ENCODE data around the gene ZC3H8. TPM values are rescaled to one million over a fixed set of nuclear protein-coding genes. Genes with fewer than 3 reads are reported as not detected.

The ZC3H8 gene
- total RNA-seq, 2 donors from 2014 or later: 14.3 to 45.8 TPM

GRCh38 chr2:112256654-112257053 is 1.8 kb upstream of the ZC3H8 start:
- Histone ChIP-seq H3K27ac (no peak overlapping the region), H3K27me3 (no peaks in the 10 kb centered on the region), H3K4me3 (no peak overlapping the region), H3K9me3 (no peaks in the 10 kb centered on the region), H3K4me1 (peaks cover 27% of the 10 kb centered on the region), H3K36me3 (replicated peaks in 1 of 2; ENCODE audit: insufficient read depth in 1 of 2, low read depth in 2 of 2) (no peaks in the 10 kb centered on the region)
- ATAC-seq (no peak), DNase-seq (no peak)
- 80 to 81% methylated on average over 2 of the region's 2 CpGs for WGBS, 2 donors
- intact Hi-C loops (cut with DNase I): no loop called here
- TF ChIP-seq POLR2A (IDR thresholded peaks at IDR 0.05) (no peak), CTCF (IDR thresholded peaks at IDR 0.05) (no peak)

GRCh38 chr2:112255875-112256274 is 1.0 kb upstream of the ZC3H8 start:
- no peak for TF ChIP-seq CTCF (IDR thresholded peaks at IDR 0.05)
- no peak for TF ChIP-seq POLR2A (IDR thresholded peaks at IDR 0.05)
- WGBS, 2 donors: 71 to 82% methylated on average over 2 of the region's 2 CpGs
- H3K9me3 ChIP-seq: no peaks in the 10 kb centered on the region
- ATAC-seq (no peak), DNase-seq (no peak)
- intact Hi-C loops (cut with DNase I): no loop called here
- H3K4me3 ChIP-seq: no peak overlapping the region
- no peaks in the 10 kb centered on the region for H3K36me3 ChIP-seq (replicated peaks in 1 of 2; ENCODE audit: insufficient read depth in 1 of 2, low read depth in 2 of 2)
- no peaks in the 10 kb centered on the region for H3K27me3 ChIP-seq
- H3K4me1 ChIP-seq: peaks cover 27% of the 10 kb centered on the region
- H3K27ac ChIP-seq: no peak overlapping the region

- Histone ChIP-seq H3K27me3 (no peaks in the 10 kb centered on the region), H3K9me3 (no peaks in the 10 kb centered on the region), H3K27ac (no peak overlapping the region), H3K4me1 (peaks cover 24% of the 10 kb centered on the region), H3K36me3 (replicated peaks in 1 of 2; ENCODE audit: insufficient read depth in 1 of 2, low read depth in 2 of 2) (no peaks in the 10 kb centered on the region), H3K4me3 (no peak overlapping the region)
- intact Hi-C loops (cut with DNase I): no loop called here
- WGBS, 2 donors: 73 to 85% methylated on average over 5 of the region's 5 CpGs
- DNase-seq: no peak
- no peak for ATAC-seq
- no peak for TF ChIP-seq POLR2A (IDR thresholded peaks at IDR 0.05)
- no peak for TF ChIP-seq CTCF (IDR thresholded peaks at IDR 0.05)
These were observed 1.5 kb downstream of the ZC3H8 start for GRCh38 chr2:112253261-112253815.

- TF ChIP-seq POLR2A (IDR thresholded peaks at IDR 0.05) (no peak), CTCF (IDR thresholded peaks at IDR 0.05) (no peak)
- Histone ChIP-seq H3K4me1 (peaks cover 24% of the 10 kb centered on the region), H3K4me3 (no peak overlapping the region), H3K9me3 (no peaks in the 10 kb centered on the region), H3K36me3 (replicated peaks in 1 of 2; ENCODE audit: insufficient read depth in 1 of 2, low read depth in 2 of 2) (peaks cover 0 to 3% of the 10 kb centered on the region in 2 donors), H3K27me3 (no peaks in the 10 kb centered on the region), H3K27ac (no peak overlapping the region)
- WGBS, 2 donors: 89 to 93% methylated on average over 3 of the region's 3 CpGs
- intact Hi-C loops (cut with DNase I): no loop called here
- ATAC-seq (no peak), DNase-seq (no peak)
These were observed 3.6 kb downstream of the ZC3H8 start for GRCh38 chr2:112251271-112251670.

GRCh38 chr2:112244854-112245253 is 10.0 kb downstream of the ZC3H8 start:
- Histone ChIP-seq H3K9me3 (no peaks in the 10 kb centered on the region), H3K4me3 (no peak overlapping the region), H3K4me1 (peaks cover 10% of the 10 kb centered on the region), H3K27me3 (no peaks in the 10 kb centered on the region), H3K27ac (no peak overlapping the region), H3K36me3 (replicated peaks in 1 of 2; ENCODE audit: insufficient read depth in 1 of 2, low read depth in 2 of 2) (peaks cover 0 to 6% of the 10 kb centered on the region in 2 donors)
- no peak for ATAC-seq
- DNase-seq: no peak
- intact Hi-C loops (cut with DNase I): no loop called here
- TF ChIP-seq POLR2A (IDR thresholded peaks at IDR 0.05): no peak
- TF ChIP-seq CTCF (IDR thresholded peaks at IDR 0.05): no peak
- WGBS, 2 donors: 86 to 100% methylated on average over 1 of the region's 1 CpG
